ENCODE data around the gene GLRA3. TPM values are rescaled to one million over a fixed set of nuclear protein-coding genes. Genes with fewer than 3 reads are reported as not detected.

Gene GLRA3
- total and polyA plus RNA-seq, 2 experiments from 2014 or later = 0.03 to 0.19 TPM

- H3K4me3 Mint-ChIP-seq = no peak overlapping the region
- H3K79me2 ChIP-seq (replicated peaks; ENCODE audit: insufficient read depth) = no peaks in the 10 kb centered on the region
- no peaks in the 10 kb centered on the region for H3K36me3 ChIP-seq (ENCODE audit: insufficient read depth)
- TF ChIP-seq ZNF114 (CRISPR knock-in tag; IDR thresholded peaks at IDR 0.05) (no peak), CREB1 (CRISPR knock-in tag; IDR thresholded peaks at IDR 0.05; ENCODE audit: low read depth) (no peak), EZH2phosphoT487 (IDR thresholded peaks at IDR 0.05; ENCODE audit: unreplicated experiment) (no peak), NANOG (IDR thresholded peaks at IDR 0.05; ENCODE audit: borderline replicate concordance) (no peak), STAT1 (IDR thresholded peaks at IDR 0.05; ENCODE audit: unreplicated experiment) (no peak), REST (IDR thresholded peaks at IDR 0.05; ENCODE audit: unreplicated experiment) (no peak), POLR2AphosphoS5 (IDR thresholded peaks at IDR 0.05; ENCODE audit: low read depth) (no peak), EZH2 (IDR thresholded peaks at IDR 0.05; ENCODE audit: low read depth, unreplicated experiment) (no peak), ZNF331 (CRISPR knock-in tag; IDR thresholded peaks at IDR 0.05; ENCODE audit: low read depth) (no peak), JUNB (IDR thresholded peaks at IDR 0.05; ENCODE audit: unreplicated experiment) (no peak)
- TF ChIP-seq, protein P1, sequence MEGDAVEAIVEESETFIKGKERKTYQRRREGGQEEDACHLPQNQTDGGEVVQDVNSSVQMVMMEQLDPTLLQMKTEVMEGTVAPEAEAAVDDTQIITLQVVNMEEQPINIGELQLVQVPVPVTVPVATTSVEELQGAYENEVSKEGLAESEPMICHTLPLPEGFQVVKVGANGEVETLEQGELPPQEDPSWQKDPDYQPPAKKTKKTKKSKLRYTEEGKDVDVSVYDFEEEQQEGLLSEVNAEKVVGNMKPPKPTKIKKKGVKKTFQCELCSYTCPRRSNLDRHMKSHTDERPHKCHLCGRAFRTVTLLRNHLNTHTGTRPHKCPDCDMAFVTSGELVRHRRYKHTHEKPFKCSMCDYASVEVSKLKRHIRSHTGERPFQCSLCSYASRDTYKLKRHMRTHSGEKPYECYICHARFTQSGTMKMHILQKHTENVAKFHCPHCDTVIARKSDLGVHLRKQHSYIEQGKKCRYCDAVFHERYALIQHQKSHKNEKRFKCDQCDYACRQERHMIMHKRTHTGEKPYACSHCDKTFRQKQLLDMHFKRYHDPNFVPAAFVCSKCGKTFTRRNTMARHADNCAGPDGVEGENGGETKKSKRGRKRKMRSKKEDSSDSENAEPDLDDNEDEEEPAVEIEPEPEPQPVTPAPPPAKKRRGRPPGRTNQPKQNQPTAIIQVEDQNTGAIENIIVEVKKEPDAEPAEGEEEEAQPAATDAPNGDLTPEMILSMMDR (conservative IDR thresholded peaks at IDR 0.05; ENCODE audit: low read depth in 2 of 2) = no peak
- TF ChIP-seq, protein P2, sequence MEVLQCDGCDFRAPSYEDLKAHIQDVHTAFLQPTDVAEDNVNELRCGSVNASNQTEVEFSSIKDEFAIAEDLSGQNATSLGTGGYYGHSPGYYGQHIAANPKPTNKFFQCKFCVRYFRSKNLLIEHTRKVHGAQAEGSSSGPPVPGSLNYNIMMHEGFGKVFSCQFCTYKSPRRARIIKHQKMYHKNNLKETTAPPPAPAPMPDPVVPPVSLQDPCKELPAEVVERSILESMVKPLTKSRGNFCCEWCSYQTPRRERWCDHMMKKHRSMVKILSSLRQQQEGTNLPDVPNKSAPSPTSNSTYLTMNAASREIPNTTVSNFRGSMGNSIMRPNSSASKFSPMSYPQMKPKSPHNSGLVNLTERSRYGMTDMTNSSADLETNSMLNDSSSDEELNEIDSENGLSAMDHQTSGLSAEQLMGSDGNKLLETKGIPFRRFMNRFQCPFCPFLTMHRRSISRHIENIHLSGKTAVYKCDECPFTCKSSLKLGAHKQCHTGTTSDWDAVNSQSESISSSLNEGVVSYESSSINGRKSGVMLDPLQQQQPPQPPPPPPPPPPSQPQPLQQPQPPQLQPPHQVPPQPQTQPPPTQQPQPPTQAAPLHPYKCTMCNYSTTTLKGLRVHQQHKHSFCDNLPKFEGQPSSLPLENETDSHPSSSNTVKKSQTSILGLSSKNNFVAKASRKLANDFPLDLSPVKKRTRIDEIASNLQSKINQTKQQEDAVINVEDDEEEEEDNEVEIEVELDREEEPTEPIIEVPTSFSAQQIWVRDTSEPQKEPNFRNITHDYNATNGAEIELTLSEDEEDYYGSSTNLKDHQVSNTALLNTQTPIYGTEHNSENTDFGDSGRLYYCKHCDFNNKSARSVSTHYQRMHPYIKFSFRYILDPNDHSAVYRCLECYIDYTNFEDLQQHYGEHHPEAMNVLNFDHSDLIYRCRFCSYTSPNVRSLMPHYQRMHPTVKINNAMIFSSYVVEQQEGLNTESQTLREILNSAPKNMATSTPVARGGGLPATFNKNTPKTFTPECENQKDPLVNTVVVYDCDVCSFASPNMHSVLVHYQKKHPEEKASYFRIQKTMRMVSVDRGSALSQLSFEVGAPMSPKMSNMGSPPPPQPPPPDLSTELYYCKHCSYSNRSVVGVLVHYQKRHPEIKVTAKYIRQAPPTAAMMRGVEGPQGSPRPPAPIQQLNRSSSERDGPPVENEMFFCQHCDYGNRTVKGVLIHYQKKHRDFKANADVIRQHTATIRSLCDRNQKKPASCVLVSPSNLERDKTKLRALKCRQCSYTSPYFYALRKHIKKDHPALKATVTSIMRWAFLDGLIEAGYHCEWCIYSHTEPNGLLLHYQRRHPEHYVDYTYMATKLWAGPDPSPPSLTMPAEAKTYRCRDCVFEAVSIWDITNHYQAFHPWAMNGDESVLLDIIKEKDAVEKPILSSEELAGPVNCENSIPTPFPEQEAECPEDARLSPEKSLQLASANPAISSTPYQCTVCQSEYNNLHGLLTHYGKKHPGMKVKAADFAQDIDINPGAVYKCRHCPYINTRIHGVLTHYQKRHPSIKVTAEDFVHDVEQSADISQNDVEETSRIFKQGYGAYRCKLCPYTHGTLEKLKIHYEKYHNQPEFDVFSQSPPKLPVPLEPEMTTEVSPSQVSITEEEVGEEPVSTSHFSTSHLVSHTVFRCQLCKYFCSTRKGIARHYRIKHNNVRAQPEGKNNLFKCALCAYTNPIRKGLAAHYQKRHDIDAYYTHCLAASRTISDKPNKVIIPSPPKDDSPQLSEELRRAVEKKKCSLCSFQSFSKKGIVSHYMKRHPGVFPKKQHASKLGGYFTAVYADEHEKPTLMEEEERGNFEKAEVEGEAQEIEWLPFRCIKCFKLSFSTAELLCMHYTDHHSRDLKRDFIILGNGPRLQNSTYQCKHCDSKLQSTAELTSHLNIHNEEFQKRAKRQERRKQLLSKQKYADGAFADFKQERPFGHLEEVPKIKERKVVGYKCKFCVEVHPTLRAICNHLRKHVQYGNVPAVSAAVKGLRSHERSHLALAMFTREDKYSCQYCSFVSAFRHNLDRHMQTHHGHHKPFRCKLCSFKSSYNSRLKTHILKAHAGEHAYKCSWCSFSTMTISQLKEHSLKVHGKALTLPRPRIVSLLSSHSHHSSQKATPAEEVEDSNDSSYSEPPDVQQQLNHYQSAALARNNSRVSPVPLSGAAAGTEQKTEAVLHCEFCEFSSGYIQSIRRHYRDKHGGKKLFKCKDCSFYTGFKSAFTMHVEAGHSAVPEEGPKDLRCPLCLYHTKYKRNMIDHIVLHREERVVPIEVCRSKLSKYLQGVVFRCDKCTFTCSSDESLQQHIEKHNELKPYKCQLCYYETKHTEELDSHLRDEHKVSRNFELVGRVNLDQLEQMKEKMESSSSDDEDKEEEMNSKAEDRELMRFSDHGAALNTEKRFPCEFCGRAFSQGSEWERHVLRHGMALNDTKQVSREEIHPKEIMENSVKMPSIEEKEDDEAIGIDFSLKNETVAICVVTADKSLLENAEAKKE (CRISPR knock-in tag; IDR thresholded peaks at IDR 0.05) = no peak
- TF ChIP-seq, protein P3, sequence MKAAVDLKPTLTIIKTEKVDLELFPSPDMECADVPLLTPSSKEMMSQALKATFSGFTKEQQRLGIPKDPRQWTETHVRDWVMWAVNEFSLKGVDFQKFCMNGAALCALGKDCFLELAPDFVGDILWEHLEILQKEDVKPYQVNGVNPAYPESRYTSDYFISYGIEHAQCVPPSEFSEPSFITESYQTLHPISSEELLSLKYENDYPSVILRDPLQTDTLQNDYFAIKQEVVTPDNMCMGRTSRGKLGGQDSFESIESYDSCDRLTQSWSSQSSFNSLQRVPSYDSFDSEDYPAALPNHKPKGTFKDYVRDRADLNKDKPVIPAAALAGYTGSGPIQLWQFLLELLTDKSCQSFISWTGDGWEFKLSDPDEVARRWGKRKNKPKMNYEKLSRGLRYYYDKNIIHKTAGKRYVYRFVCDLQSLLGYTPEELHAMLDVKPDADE (IDR thresholded peaks at IDR 0.05) = no peak
- H2AFZ ChIP-seq = no peak overlapping the region
- no peaks in the 10 kb centered on the region for H4K20me1 ChIP-seq (replicated peaks; ENCODE audit: insufficient read depth)
- no peaks in the 10 kb centered on the region; the same call in 2 of the 3 replicates for H3K4me1 Mint-ChIP-seq
- H3K27ac ChIP-seq (ENCODE audit: low read depth) = no peak overlapping the region
- H3K36me3 Mint-ChIP-seq (ENCODE audit: low read depth) = no peaks in the 10 kb centered on the region
- no peaks in the 10 kb centered on the region for H3K27me3 ChIP-seq (ENCODE audit: insufficient read depth)
- H3K27me3 Mint-ChIP-seq (ENCODE audit: insufficient read depth, low read depth, poor library complexity) = no peaks in the 10 kb centered on the region
- DNase-seq (ENCODE audit: low spot score) (no peak), ATAC-seq (no peak)
- no peak overlapping the region for H3K27ac Mint-ChIP-seq
- H3K4me3 ChIP-seq = no peak overlapping the region
- H3K9me2 ChIP-seq (ENCODE audit: insufficient read depth) = no peaks in the 10 kb centered on the region; the same call in 1 of the 2 replicates
- H3K9me3 Mint-ChIP-seq = peaks cover 2% of the 10 kb centered on the region; the same call in 1 of the 3 replicates
- H3F3A ChIP-seq (replicated peaks; ENCODE audit: low read depth) = no peaks in the 10 kb centered on the region
- no peak overlapping the region for H3K4me2 ChIP-seq
- no peaks in the 10 kb centered on the region; the same call in 1 of the 2 replicates for H3K4me1 ChIP-seq (ENCODE audit: insufficient read depth)
Observed at GRCh38 chr4:174629265-174629664, 199.8 kb downstream of the GLRA3 start.

Data from GM23338 (cell line).